SK-N-SH (cell line): Measurements from ENCODE around the gene TMA7. TPM values are rescaled to one million over a fixed set of nuclear protein-coding genes. Genes with fewer than 3 reads are reported as not detected.

Experiments used
- CTCF ChIA-PET: fragments of 300-600, 350-600 bp; formaldehyde crosslinking; extraction: SDS; loops from one replicate; lab custom pipeline; 2021; lab: Yijun Ruan, JAX
- POLR2A ChIA-PET: fragments of 350-600 bp; sonication (Branson Sonifier 250); formaldehyde crosslinking; extraction: SDS; loops from one replicate; lab custom pipeline; 2020; ENCODE audit warnings: antibody characterized with exemption, inconsistent platforms; lab: Yijun Ruan, JAX
- DNase-seq: peaks from one replicate; pipeline ENCODE4 v3.0.0; 2012
- H2AFZ ChIP-seq: fragments of 200-600 bp; sonication (generic); 2 replicates; pipeline ENCODE4 v1.8.1; 2016; ENCODE audit warnings: antibody characterized with exemption, mild to moderate bottlenecking, low read depth
- H3F3A ChIP-seq: fragments of 200-600 bp; sonication (generic); replicated peaks from 2 replicates; pipeline ENCODE3; 2016; ENCODE audit warnings: antibody characterized with exemption, mild to moderate bottlenecking; ENCODE audit not compliant: insufficient read depth
- H3K27ac ChIP-seq, 2 experiments: fragments of 200-500 bp in 1 of 2; fragments of 200-600 bp in 1 of 2; sonication (Bioruptor generic) in 1 of 2; sonication (generic), shearing (Covaris generic) in 1 of 2; 2 replicates each; pipeline versions ENCODE4 v1.5.1 to v1.6.1; 2014 to 2016; ENCODE audit warnings: low read depth in 2 of 2, inconsistent platforms in 1 of 2, low read length in 1 of 2, mild to moderate bottlenecking in 1 of 2, mixed read lengths in 1 of 2
- H3K27me3 ChIP-seq: fragments of 200-600 bp; sonication (generic), shearing (Covaris generic); 2 replicates; pipeline ENCODE4 v1.6.1; 2016; ENCODE audit warnings: mixed run types; ENCODE audit not compliant: insufficient read depth
- H3K36me3 ChIP-seq, 2 experiments: fragments of 200-500 bp in 1 of 2; fragments of 200-600 bp in 1 of 2; sonication (Bioruptor generic) in 1 of 2; sonication (generic) in 1 of 2; replicated peaks in 1 of 2; 2 replicates each; pipeline versions ENCODE3 to v1.5.1; 2014 to 2016; ENCODE audit warnings: low read length in 1 of 2, mild to moderate bottlenecking in 1 of 2; ENCODE audit not compliant: insufficient read depth in 2 of 2, control insufficient read depth in 1 of 2
- H3K4me1 ChIP-seq, 2 experiments: fragments of 200-500 bp in 1 of 2; fragments of 200-600 bp in 1 of 2; sonication (Bioruptor generic) in 1 of 2; sonication (generic), shearing (Covaris generic) in 1 of 2; 2 replicates each; pipeline versions ENCODE4 v1.5.1 to v1.6.1; 2014 to 2016; ENCODE audit warnings: low read depth in 1 of 2, low read length in 1 of 2, mixed run types in 1 of 2; ENCODE audit not compliant: insufficient read depth in 2 of 2, control insufficient read depth in 1 of 2
- H3K4me2 ChIP-seq: fragments of 200-600 bp; sonication (generic), shearing (Covaris generic); 2 replicates; pipeline ENCODE4 v1.6.1; 2017; ENCODE audit warnings: mixed run types
- H3K4me3 ChIP-seq, 2 experiments: fragments of 200-500 bp in 1 of 2; fragments of 200-600 bp in 1 of 2; sonication (Bioruptor generic) in 1 of 2; sonication (generic), shearing (Covaris generic) in 1 of 2; 2 replicates each; pipeline versions ENCODE4 v1.5.1 to v1.8.1; 2014 to 2016; ENCODE audit warnings: low read depth in 2 of 2, inconsistent platforms in 1 of 2, low read length in 1 of 2, mild to moderate bottlenecking in 1 of 2, mixed read lengths in 1 of 2, moderate library complexity in 1 of 2
- H3K79me2 ChIP-seq: fragments of 200-600 bp; sonication (generic); 2 replicates; pipeline ENCODE4 v1.8.1; 2017; ENCODE audit warnings: mild to moderate bottlenecking; ENCODE audit not compliant: insufficient read depth
- H3K9ac ChIP-seq: fragments of 200-600 bp; sonication (generic); 2 replicates; pipeline ENCODE4 v1.6.1; 2017; ENCODE audit warnings: mixed run types
- H3K9me2 ChIP-seq: fragments of 200-600 bp; sonication (generic); 2 replicates; pipeline ENCODE4 v1.6.1; 2017; ENCODE audit warnings: mixed run types
- H3K9me3 ChIP-seq: fragments of 200-600 bp; sonication (generic); 2 replicates; pipeline ENCODE4 v1.6.1; 2017; ENCODE audit warnings: mixed run types, mild to moderate bottlenecking, moderate library complexity
- H4K20me1 ChIP-seq: fragments of 200-600 bp; sonication (generic); 2 replicates; pipeline ENCODE4 v1.6.1; 2017; ENCODE audit warnings: mild to moderate bottlenecking, mixed run types; ENCODE audit not compliant: insufficient read depth
- CHD2 ChIP-seq: fragments of 150-350 bp; IDR thresholded peaks from 2 replicates; pipeline ENCODE4 v1.6.1; 2018; ENCODE audit warnings: low read length; ENCODE audit not compliant: partially characterized antibody
- CTCF ChIP-seq: fragments of 200-600 bp; sonication (generic); IDR thresholded peaks from 2 replicates; pipeline ENCODE4 v1.6.1; 2017; ENCODE audit warnings: antibody characterized with exemption, mild to moderate bottlenecking, moderate library complexity
- EZH2phosphoT487 ChIP-seq: fragments of 200-600 bp; sonication (generic); IDR thresholded peaks from 2 replicates; pipeline ENCODE4 v1.6.1; 2017; ENCODE audit warnings: low read depth, mixed run types, mild to moderate bottlenecking, antibody characterized with exemption, moderate library complexity, borderline replicate concordance
- FOXJ3 ChIP-seq: sonication (generic); formaldehyde crosslinking; IDR thresholded peaks from 2 replicates; pipeline ENCODE4 v1.5.1; 2020; ENCODE audit warnings: mild to moderate bottlenecking, missing genetic modification reagents
- GABPA ChIP-seq: IDR thresholded peaks from 2 replicates; pipeline ENCODE4 v1.4.0; 2012; ENCODE audit warnings: low read depth, mild to moderate bottlenecking
- IRF3 ChIP-seq: fragments of 150-350 bp; IDR thresholded peaks from 2 replicates; pipeline ENCODE4 v1.6.1; 2016; ENCODE audit warnings: mild to moderate bottlenecking, low read depth, low read length
- MAX ChIP-seq: IDR thresholded peaks from 2 replicates; pipeline ENCODE4 v1.4.0; 2012; ENCODE audit warnings: low read depth
- MEF2A ChIP-seq: IDR thresholded peaks from 2 replicates; pipeline ENCODE4 v1.4.0; 2012; ENCODE audit warnings: low read depth, borderline replicate concordance
- MXI1 ChIP-seq: IDR thresholded peaks from 2 replicates; pipeline ENCODE4 v1.6.1; 2012; ENCODE audit warnings: mild to moderate bottlenecking, low read depth, low read length, improper control_type of control experiment
- NFIC ChIP-seq: IDR thresholded peaks from 2 replicates; pipeline ENCODE4 v1.4.0; 2012; ENCODE audit warnings: borderline replicate concordance
- POLR2AphosphoS5 ChIP-seq: IDR thresholded peaks from 2 replicates; pipeline ENCODE4 v1.6.1; 2012; ENCODE audit warnings: low read depth, low read length
- RAD21 ChIP-seq: IDR thresholded peaks from 2 replicates; pipeline ENCODE4 v1.6.1; 2012; ENCODE audit warnings: mild to moderate bottlenecking, low read length
- RCOR1 ChIP-seq: fragments of 150-350 bp; IDR thresholded peaks from 2 replicates; pipeline ENCODE4 v1.6.1; 2017; ENCODE audit warnings: antibody characterized with exemption, low read length
- RXRA ChIP-seq: IDR thresholded peaks from 2 replicates; pipeline ENCODE4 v1.4.0; 2012; ENCODE audit warnings: low read depth, mild to moderate bottlenecking, borderline replicate concordance
- SIN3A ChIP-seq: IDR thresholded peaks from 2 replicates; pipeline ENCODE4 v1.6.1; 2012; ENCODE audit warnings: low read depth, mild to moderate bottlenecking, low read length, moderate library complexity, borderline replicate concordance
- TAF1 ChIP-seq: IDR thresholded peaks from 2 replicates; pipeline ENCODE4 v1.6.1; 2012; ENCODE audit warnings: low read depth, mild to moderate bottlenecking, low read length, moderate library complexity, borderline replicate concordance
- TEAD4 ChIP-seq: IDR thresholded peaks from 2 replicates; pipeline ENCODE4 v1.4.0; 2012; ENCODE audit warnings: mild to moderate bottlenecking, borderline replicate concordance; ENCODE audit not compliant: insufficient read depth
- USF2 ChIP-seq: fragments of 150-350 bp; IDR thresholded peaks from 2 replicates; pipeline ENCODE4 v1.6.1; 2017; ENCODE audit warnings: antibody characterized with exemption, low read length, low read depth, borderline replicate concordance
- YY1 ChIP-seq: IDR thresholded peaks from 2 replicates; pipeline ENCODE4 v1.4.0; 2012; ENCODE audit warnings: low read depth, mild to moderate bottlenecking
- WGBS: methylation state at CpG from one replicate; pipeline ENCODE4 v1.1.6; 2017; ENCODE audit warnings: low lambda C conversion rate; 5-methylcytosine and 5-hydroxymethylcytosine counted together
- polyA plus RNA-seq, 3 experiments: library from polyadenylated mRNA; depleted of rRNA; stranded (reverse); fragments of >200 nt; gene quantifications; 2 replicates each; pipeline ENCODE4 v1.2.3, GENCODE V29; 2012

The TMA7 gene
- polyA plus RNA-seq, 1 of the 3 experiments (the other 2 are of a cell fraction) = 438 TPM

GRCh38 chr3:48486952-48487351 lies 46.9 kb downstream of the TMA7 start:
- Histone ChIP-seq H3K27me3 (no peaks in the 10 kb centered on the region), H3K4me2 (no peak overlapping the region), H2AFZ (no peak overlapping the region), H4K20me1 (no peaks in the 10 kb centered on the region), H3K4me3 (no peak overlapping the region), H3K4me1 (no peaks in the 10 kb centered on the region), H3K36me3 (peaks cover 0 to 5% of the 10 kb centered on the region in 2 experiments), H3K9me3 (no peaks in the 10 kb centered on the region), H3K79me2 (no peaks in the 10 kb centered on the region), H3F3A (peaks cover 14% of the 10 kb centered on the region), H3K27ac (no peak overlapping the region), H3K9ac (no peak overlapping the region), H3K9me2 (no peaks in the 10 kb centered on the region)
- DNase-seq = no peak
- no peak for TF ChIP-seq TAF1
- no peak for TF ChIP-seq FOXJ3 (CRISPR knock-in tag)
- TF ChIP-seq RXRA = no peak
- no peak for TF ChIP-seq EZH2phosphoT487
- TF ChIP-seq MXI1 = no peak
- no peak for TF ChIP-seq RAD21
- no peak for TF ChIP-seq CHD2
- no peak for TF ChIP-seq YY1
- no peak for TF ChIP-seq IRF3
- TF ChIP-seq SIN3A = no peak
- no peak for TF ChIP-seq NFIC
- TF ChIP-seq USF2 = no peak
- no peak for TF ChIP-seq CTCF
- no peak for TF ChIP-seq MEF2A
- TF ChIP-seq RCOR1 = no peak
- no peak for TF ChIP-seq GABPA
- no peak for TF ChIP-seq TEAD4
- no peak for TF ChIP-seq POLR2AphosphoS5
- no peak for TF ChIP-seq MAX
- POLR2A ChIA-PET = no interaction called here
- WGBS = 96% methylated on average over 5 of the region's 5 CpGs
- CTCF ChIA-PET = interaction anchor here (1.0 kb wide), 1 partner anchor 16 kb away, joined by 4 read pairs; no protein-coding TSS in a partner anchor
